Tibial nerve (tissue), 4 donors: Measurements from ENCODE around the gene ACBD5. TPM values are rescaled to one million over a fixed set of nuclear protein-coding genes. Genes with fewer than 3 reads are reported as not detected.

Experiments used
- DNase-seq, 2 donors: peaks; one replicate each; pipeline ENCODE4 v3.0.0-alpha.2; 2019; ENCODE audit warnings: low spot score in 2 of 2
- H3K27ac ChIP-seq, 4 donors: fragments of 200-600 bp; sonication (generic) in 3 of 4; one replicate each; pipeline ENCODE4 v1.5.1; 2017 to 2019; ENCODE audit warnings: mild to moderate bottlenecking in 1 of 4
- H3K27me3 ChIP-seq, 2 donors: fragments of 200-600 bp; sonication (generic) in 1 of 2; one replicate each; pipeline versions ENCODE4 v1.5.1 to v1.6.0; 2017 to 2019
- H3K36me3 ChIP-seq, 3 donors: fragments of 200-600 bp; sonication (generic); one replicate each; pipeline ENCODE4 v1.5.1; 2018 to 2019
- H3K4me1 ChIP-seq, 4 donors: fragments of 200-600 bp; sonication (generic) in 3 of 4; one replicate each; pipeline ENCODE4 v1.5.1; 2017 to 2019
- H3K4me3 ChIP-seq, 4 donors: fragments of 200-600 bp; sonication (generic) in 3 of 4; one replicate each; pipeline ENCODE4 v1.5.1; 2017 to 2019; ENCODE audit warnings: mild to moderate bottlenecking in 1 of 4, moderate library complexity in 1 of 4
- H3K9me3 ChIP-seq, 4 donors: fragments of 200-600 bp; sonication (generic) in 3 of 4; one replicate each; pipeline ENCODE4 v1.5.1; 2017 to 2019
- EP300 ChIP-seq, 2 donors: sonication (generic); formaldehyde crosslinking; IDR thresholded peaks; one replicate each; pipeline ENCODE4 v1.6.1; 2017; ENCODE audit warnings: antibody characterized with exemption in 2 of 2, mild to moderate bottlenecking in 1 of 2
- POLR2A ChIP-seq, 2 donors: fragments of 450-650 bp; IDR thresholded peaks; one replicate each; pipeline ENCODE4 v1.6.1; 2017; ENCODE audit warnings: antibody characterized with exemption in 2 of 2, mild to moderate bottlenecking in 2 of 2, moderate library complexity in 2 of 2
- WGBS, 2 donors: methylation state at CpG; one replicate each; pipeline ENCODE4 v1.1.5; 2018; 5-methylcytosine and 5-hydroxymethylcytosine counted together
- small RNA-seq: library from RNA; depleted of rRNA; stranded (forward); fragments of <200 nt; gene quantifications from one replicate; pipeline ENCODE3, GENCODE V24; 2016
- total RNA-seq, 4 donors: library from RNA; depleted of rRNA; stranded (reverse); fragments of >200 nt; gene quantifications; one replicate each; pipeline ENCODE4 v1.1.0, GENCODE V29; 2016
- TF ChIP-seq, protein P1 (sequence below), 5 experiments: fragments of 200-600 bp in 3 of 5; fragments of 450-650 bp in 2 of 5; sonication (generic) in 3 of 5; IDR thresholded peaks; one replicate each; pipeline ENCODE4 v1.5.1; 2016 to 2019; ENCODE audit warnings: antibody characterized with exemption in 5 of 5, mild to moderate bottlenecking in 3 of 5, moderate library complexity in 2 of 5

Gene ACBD5
- total RNA-seq, 4 donors from 2014 or later, result 15.3 to 31.2 (median 20.4) TPM

DNA sequence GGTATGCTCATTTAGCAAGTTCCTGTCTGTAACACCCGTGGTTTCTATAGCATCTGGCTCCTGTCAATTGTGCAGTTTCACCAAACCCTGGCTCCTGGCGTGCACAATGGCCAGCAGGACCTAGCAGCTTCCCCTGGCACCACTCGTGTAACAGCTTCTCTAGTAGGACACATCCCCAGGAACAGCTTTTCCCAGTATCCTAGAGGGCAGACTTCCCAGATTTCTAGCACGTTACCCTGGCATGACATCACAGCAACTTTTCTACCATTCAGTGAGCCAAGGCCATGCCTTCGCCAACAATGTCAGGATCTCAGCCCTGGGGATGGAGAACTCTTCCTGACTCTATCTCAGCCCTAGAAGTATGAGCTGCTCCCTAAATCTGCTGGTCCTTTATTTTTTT is 92.9 kb downstream of the ACBD5 start:
- peaks cover 3 to 29% (median 7%) of the 10 kb centered on the region in 4 donors for H3K4me1 ChIP-seq
- DNase-seq, result no peak
- H3K9me3 ChIP-seq, result no peaks in the 10 kb centered on the region
- 76 to 93% methylated on average over 5 of the region's 5 CpGs for WGBS, 2 donors
- H3K36me3 ChIP-seq, result peaks cover 4 to 60% (median 22%) of the 10 kb centered on the region in 3 donors
- no peak overlapping the region for H3K27ac ChIP-seq
- TF ChIP-seq POLR2A (IDR thresholded peaks at IDR 0.05) (no peak), EP300 (IDR thresholded peaks at IDR 0.05) (no peak)
- TF ChIP-seq, protein P1, sequence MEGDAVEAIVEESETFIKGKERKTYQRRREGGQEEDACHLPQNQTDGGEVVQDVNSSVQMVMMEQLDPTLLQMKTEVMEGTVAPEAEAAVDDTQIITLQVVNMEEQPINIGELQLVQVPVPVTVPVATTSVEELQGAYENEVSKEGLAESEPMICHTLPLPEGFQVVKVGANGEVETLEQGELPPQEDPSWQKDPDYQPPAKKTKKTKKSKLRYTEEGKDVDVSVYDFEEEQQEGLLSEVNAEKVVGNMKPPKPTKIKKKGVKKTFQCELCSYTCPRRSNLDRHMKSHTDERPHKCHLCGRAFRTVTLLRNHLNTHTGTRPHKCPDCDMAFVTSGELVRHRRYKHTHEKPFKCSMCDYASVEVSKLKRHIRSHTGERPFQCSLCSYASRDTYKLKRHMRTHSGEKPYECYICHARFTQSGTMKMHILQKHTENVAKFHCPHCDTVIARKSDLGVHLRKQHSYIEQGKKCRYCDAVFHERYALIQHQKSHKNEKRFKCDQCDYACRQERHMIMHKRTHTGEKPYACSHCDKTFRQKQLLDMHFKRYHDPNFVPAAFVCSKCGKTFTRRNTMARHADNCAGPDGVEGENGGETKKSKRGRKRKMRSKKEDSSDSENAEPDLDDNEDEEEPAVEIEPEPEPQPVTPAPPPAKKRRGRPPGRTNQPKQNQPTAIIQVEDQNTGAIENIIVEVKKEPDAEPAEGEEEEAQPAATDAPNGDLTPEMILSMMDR (IDR thresholded peaks at IDR 0.05), result no peak
- no peaks in the 10 kb centered on the region for H3K27me3 ChIP-seq
- no peak overlapping the region for H3K4me3 ChIP-seq

GRCh38 chr10:27145937-27146336 is 94.7 kb downstream of the ACBD5 start:
- peaks cover 4 to 76% (median 22%) of the 10 kb centered on the region in 3 donors for H3K36me3 ChIP-seq
- H3K27ac ChIP-seq, result no peak overlapping the region
- H3K27me3 ChIP-seq, result no peaks in the 10 kb centered on the region
- no peak overlapping the region for H3K4me3 ChIP-seq
- no peak for DNase-seq
- peaks cover 0 to 11% (median 0%) of the 10 kb centered on the region in 4 donors for H3K4me1 ChIP-seq
- TF ChIP-seq, protein P1 (IDR thresholded peaks at IDR 0.05), result no peak
- TF ChIP-seq EP300 (IDR thresholded peaks at IDR 0.05) (no peak), POLR2A (IDR thresholded peaks at IDR 0.05) (no peak)
- H3K9me3 ChIP-seq, result no peaks in the 10 kb centered on the region

Small RNAs within 50 kb of the gene (small RNA-seq; reads per million reads assigned to genes)
- gene RNU2-24P (not detected), gene RNU7-12P (not detected)

Other genes with a start within 250 kb of the ACBD5 start
- gene ANKRD26, start 140.3 kb downstream of the ACBD5 start, total RNA-seq, result 10 to 100 TPM; 10.7 to 24.3 (median 12.8) TPM
- gene YME1L1, start 86.4 kb downstream of the ACBD5 start, total RNA-seq, result 10 to 100 TPM; 44.1 to 53.0 (median 48.9) TPM
- 10 to 100 TPM in 2 of 4 donors, 1 to 10 TPM in 2; 4.0 to 12.4 (median 10.1) TPM for gene MASTL, start 85.4 kb downstream of the ACBD5 start, total RNA-seq